Smooth muscle cell (in vitro differentiated cells): ENCODE data around the gene PAFAH2. TPM values are rescaled to one million over a fixed set of nuclear protein-coding genes. Genes with fewer than 3 reads are reported as not detected.

Experiments
- DNase-seq: peaks from one replicate; lab custom pipeline; 2025; ENCODE audit not compliant: unreplicated experiment; lab: John Stamatoyannopoulos, UW
- H2AFZ ChIP-seq: fragments of 200-600 bp; sonication (generic); 2 replicates; pipeline ENCODE4 v1.6.0; 2016; ENCODE audit warnings: antibody characterized with exemption, low read depth, mild to moderate bottlenecking
- H3F3A ChIP-seq: fragments of 200-600 bp; sonication (generic); 2 replicates; pipeline ENCODE4 v1.6.0; 2017; ENCODE audit warnings: antibody characterized with exemption, low read depth
- H3K27ac ChIP-seq: fragments of 200-600 bp; sonication (generic); 2 replicates; pipeline ENCODE4 v1.5.1; 2016; ENCODE audit warnings: low read depth, mild to moderate bottlenecking
- H3K27me3 ChIP-seq: fragments of 200-600 bp; sonication (generic); 2 replicates; pipeline ENCODE4 v1.6.1; 2016; ENCODE audit warnings: low read depth, mild to moderate bottlenecking
- H3K36me3 ChIP-seq: fragments of 200-600 bp; sonication (generic); 2 replicates; pipeline ENCODE4 v1.5.1; 2016; ENCODE audit warnings: low read depth
- H3K4me1 ChIP-seq: fragments of 200-600 bp; sonication (generic); 2 replicates; pipeline ENCODE4 v1.5.1; 2016; ENCODE audit warnings: low read depth
- H3K4me2 ChIP-seq: fragments of 200-600 bp; sonication (generic); 2 replicates; pipeline ENCODE4 v1.6.0; 2016; ENCODE audit warnings: mild to moderate bottlenecking
- H3K4me3 ChIP-seq: fragments of 200-600 bp; sonication (generic); 2 replicates; pipeline ENCODE4 v1.5.1; 2016; ENCODE audit warnings: mild to moderate bottlenecking
- H3K79me2 ChIP-seq: fragments of 200-600 bp; sonication (generic); 2 replicates; pipeline ENCODE4 v1.6.0; 2016; ENCODE audit warnings: low read depth, mild to moderate bottlenecking
- H3K9ac ChIP-seq: fragments of 200-600 bp; sonication (generic); 2 replicates; pipeline ENCODE4 v1.6.0; 2016; ENCODE audit warnings: low read depth
- H3K9me3 ChIP-seq: fragments of 200-600 bp; sonication (generic); replicated peaks from 2 replicates; pipeline ENCODE4 v1.5.1; 2016; ENCODE audit warnings: low read depth
- H4K20me1 ChIP-seq: fragments of 200-600 bp; sonication (generic); 2 replicates; pipeline ENCODE4 v1.6.0; 2016; ENCODE audit warnings: low read depth
- CTCF ChIP-seq: fragments of 200-600 bp; sonication (generic); IDR thresholded peaks from 2 replicates; pipeline ENCODE4 v1.5.1; 2017; ENCODE audit warnings: borderline replicate concordance, mild to moderate bottlenecking, antibody characterized with exemption; ENCODE audit not compliant: insufficient read depth, poor library complexity, severe bottlenecking
- WGBS: methylation state at CpG from one replicate; pipeline ENCODE4 v1.1.7; 2016; ENCODE audit warnings: low lambda C conversion rate; 5-methylcytosine and 5-hydroxymethylcytosine counted together
- polyA plus RNA-seq: library from polyadenylated mRNA; unstranded; fragments of >200 nt; fragmentation: Nextera tagmentation; extraction: Ambion mirVana; gene quantifications from 2 replicates; pipeline ENCODE4 v1.2.1, GENCODE V29; 2016
- total RNA-seq: library from RNA; depleted of rRNA; stranded (reverse); fragments of >200 nt; gene quantifications from 2 replicates; pipeline ENCODE4 v1.2.3, GENCODE V29; 2014

Gene PAFAH2
- total and polyA plus RNA-seq, 2 experiments from 2014 or later: 9.4 to 9.6 TPM

- no peak for TF ChIP-seq CTCF
- H3K9me3 ChIP-seq: no peaks in the 10 kb centered on the region
- DNase-seq: no peak
- no peak overlapping the region for H3K27ac ChIP-seq
- no peak overlapping the region for H3K4me3 ChIP-seq
- H2AFZ ChIP-seq: no peak overlapping the region
- H3K4me1 ChIP-seq: peaks cover 17% of the 10 kb centered on the region
- 86% methylated on average over 5 of the region's 5 CpGs for WGBS
- no peaks in the 10 kb centered on the region for H3K27me3 ChIP-seq
- H3K36me3 ChIP-seq: no peaks in the 10 kb centered on the region
- no peaks in the 10 kb centered on the region for H4K20me1 ChIP-seq
- H3K9ac ChIP-seq: no peak overlapping the region
- H3K4me2 ChIP-seq: no peak overlapping the region
- H3K79me2 ChIP-seq: no peaks in the 10 kb centered on the region
- no peaks in the 10 kb centered on the region for H3F3A ChIP-seq
These were observed 70.2 kb downstream of the PAFAH2 start for GRCh38 chr1:25927521-25928265.

- Histone ChIP-seq H3K4me3 (no peak overlapping the region), H3K9me3 (no peaks in the 10 kb centered on the region), H3K4me1 (peaks cover 24% of the 10 kb centered on the region), H2AFZ (no peak overlapping the region), H3K36me3 (no peaks in the 10 kb centered on the region), H3K27me3 (no peaks in the 10 kb centered on the region), H3K79me2 (no peaks in the 10 kb centered on the region), H3F3A (no peaks in the 10 kb centered on the region), H3K4me2 (no peak overlapping the region), H4K20me1 (no peaks in the 10 kb centered on the region), H3K27ac (no peak overlapping the region), H3K9ac (no peak overlapping the region)
- DNase-seq: no peak
- no peak for TF ChIP-seq CTCF
- WGBS: 87% methylated on average over 13 of the region's 13 CpGs
These were observed 70.9 kb downstream of the PAFAH2 start for GRCh38 chr1:25926731-25927496.

GRCh38 chr1:25924454-25924853, 73.4 kb downstream of the PAFAH2 start:
- Histone ChIP-seq H3K79me2 (no peaks in the 10 kb centered on the region), H3K4me1 (peaks cover 25% of the 10 kb centered on the region), H2AFZ (no peak overlapping the region), H3K4me3 (no peak overlapping the region), H3K27me3 (no peaks in the 10 kb centered on the region), H3F3A (no peaks in the 10 kb centered on the region), H3K4me2 (no peak overlapping the region), H3K9me3 (no peaks in the 10 kb centered on the region), H3K36me3 (no peaks in the 10 kb centered on the region), H3K27ac (no peak overlapping the region), H3K9ac (no peak overlapping the region), H4K20me1 (no peaks in the 10 kb centered on the region)
- TF ChIP-seq CTCF: no peak
- no peak for DNase-seq
- WGBS: 94% methylated on average over 2 of the region's 2 CpGs
